HG03558 (cell line): ENCODE data around the gene VPS26B.

ENCODE experiments used
- ATAC-seq: cut with Tn5 transposase; IDR thresholded peaks from one replicate; pipeline ENCODE4 v1.9.1; 2021; ENCODE audit warnings: moderate number of reproducible peaks; ENCODE audit not compliant: unreplicated experiment; ENCODE audit errors: extremely low read depth

The VPS26B gene

DNA sequence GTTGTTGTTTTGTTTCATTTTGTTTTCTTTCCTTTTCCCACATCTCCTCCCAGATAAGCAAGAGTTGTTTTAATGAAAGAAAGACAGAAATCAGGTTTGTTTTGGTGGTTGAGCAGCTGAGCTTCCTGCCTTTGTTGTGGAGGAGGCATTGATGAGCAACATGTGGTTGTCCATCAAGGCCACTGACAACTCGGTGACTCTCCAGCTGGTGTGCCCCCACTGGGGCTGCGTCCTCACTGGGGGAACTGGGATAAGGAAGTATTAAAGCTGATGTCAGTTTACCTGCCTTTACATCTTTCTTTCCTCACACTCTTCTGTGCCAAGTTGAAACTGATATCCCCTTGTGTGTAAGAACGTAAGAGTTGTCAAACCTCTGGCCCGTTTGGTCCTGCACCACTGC is 5.9 kb downstream of the VPS26B start:
- no peak for ATAC-seq

DNA sequence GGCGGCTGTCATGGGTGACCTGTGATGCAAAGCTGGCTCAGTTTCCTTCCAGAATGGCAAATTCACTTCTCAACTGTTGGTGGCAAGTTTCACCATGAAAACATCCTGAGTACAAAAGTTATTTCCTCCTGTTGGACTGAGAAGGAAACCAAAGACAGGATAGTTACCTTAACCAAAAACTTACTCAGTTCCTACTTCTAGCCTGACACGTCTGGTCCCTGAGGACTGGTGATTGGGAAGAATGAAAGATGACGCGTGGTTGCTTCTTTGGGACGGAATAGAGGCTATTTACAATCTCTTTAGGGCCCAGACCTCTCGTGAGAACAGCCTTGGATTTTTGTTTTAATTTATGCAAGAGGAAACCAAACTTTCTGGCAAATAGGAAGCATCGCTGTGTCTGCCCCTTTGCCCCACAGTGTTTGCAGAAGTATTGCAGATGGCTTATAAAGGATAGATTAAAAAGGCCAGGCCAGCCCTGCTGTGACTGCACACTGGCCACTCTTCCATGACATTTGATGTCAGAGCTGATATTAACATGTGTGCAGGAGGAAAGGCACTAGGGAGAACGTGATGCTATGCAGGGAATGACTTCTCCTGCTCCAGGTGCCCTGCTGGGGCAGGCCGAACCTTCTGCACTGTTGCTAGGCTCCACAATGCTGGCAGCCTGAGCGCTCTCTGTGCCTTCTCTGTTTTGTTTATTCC is 7.6 kb downstream of the VPS26B start:
- no peak for ATAC-seq

DNA sequence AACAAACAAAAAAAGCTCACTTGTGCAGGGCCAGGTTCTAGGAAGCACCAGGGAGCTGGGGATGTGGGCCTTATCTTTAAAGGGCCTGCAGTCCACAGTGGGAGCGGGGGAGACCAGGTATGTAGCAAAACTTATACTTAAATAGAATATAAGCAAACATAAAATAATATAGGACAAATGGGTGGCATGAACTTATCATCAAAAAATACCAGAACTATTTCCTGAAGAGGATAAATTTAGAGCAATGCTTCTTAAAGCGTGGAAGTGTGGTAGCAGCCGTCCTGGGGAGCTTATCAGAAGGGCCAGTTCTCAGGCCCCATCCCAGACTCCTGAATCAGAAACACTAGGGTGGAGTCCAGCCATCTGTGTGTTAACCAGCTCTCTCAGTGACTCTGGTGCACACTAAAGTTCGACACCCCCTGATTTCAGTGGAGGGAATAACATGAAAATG is 9.3 kb downstream of the VPS26B start:
- ATAC-seq: no peak

DNA sequence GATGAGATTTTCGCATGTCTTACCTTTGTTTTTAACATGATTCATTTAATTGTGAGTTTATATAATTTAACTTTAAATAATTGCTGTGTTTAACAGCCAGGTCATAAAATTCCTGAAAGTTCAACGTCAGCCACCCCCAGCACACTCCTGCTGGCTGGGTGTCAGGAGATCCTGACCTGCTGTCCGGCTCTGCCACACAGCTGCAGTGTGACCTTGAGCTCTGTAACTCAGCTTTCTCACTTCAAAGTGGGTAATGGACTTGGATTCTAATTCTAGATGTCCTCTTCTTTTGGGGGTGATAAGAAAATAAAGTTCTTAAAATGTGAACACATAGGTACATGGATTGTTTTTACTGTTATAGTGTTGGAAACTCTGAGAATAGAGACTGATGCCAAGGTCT is 10.9 kb downstream of the VPS26B start:
- ATAC-seq: no peak

DNA sequence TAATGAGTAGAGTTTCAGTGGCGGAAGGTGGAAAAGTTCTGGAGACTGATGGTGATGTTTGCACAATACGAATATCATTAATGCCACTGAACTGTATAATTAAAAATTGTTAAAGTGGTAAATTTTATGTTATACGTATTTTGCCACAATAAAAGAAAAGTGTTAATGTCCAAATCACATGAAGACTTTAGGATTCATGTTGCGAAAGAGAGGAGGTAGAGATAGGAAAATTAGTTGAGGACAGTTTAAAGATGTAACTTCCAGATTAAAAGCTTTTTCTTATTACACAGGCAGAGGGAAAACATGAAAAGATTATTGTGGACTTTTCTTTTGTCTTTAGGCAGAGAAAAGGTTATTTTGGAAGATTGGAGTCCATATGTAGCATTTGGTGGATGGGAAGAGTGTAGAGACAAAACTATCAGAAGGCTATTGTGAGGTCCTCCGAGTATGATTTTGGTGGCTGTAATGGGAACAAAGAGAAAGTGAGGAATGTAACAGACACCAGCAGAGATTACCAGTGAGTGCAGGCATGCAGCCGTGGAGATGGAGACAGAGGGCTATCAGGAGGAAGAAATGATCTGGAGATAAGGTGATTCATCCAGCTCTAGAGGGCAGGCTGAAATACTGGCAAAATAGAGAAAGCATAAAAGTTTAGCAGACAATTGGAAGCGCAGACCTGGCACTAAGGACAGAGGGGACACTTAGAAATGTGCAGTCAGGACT is 12.5 kb downstream of the VPS26B start:
- no peak for ATAC-seq

DNA sequence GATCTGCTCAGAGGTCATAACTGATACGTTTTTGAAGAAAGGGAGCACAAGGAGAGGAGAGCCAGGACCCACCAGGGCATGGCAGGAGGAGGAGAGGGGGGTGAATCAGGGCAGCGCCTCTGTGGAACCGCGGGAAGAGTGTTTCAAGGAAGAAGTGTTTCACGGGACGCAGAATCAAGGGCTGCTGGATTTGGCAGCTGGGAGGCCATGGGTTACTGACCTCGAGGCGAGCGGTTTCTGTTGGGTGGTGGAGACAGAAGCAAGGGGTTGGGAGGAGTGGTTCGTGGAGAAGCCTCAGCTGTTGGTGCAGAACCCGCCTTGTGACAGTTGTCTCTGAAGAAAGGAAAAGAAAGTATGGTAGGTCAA is 13.1 kb downstream of the VPS26B start:
- no peak for ATAC-seq

DNA sequence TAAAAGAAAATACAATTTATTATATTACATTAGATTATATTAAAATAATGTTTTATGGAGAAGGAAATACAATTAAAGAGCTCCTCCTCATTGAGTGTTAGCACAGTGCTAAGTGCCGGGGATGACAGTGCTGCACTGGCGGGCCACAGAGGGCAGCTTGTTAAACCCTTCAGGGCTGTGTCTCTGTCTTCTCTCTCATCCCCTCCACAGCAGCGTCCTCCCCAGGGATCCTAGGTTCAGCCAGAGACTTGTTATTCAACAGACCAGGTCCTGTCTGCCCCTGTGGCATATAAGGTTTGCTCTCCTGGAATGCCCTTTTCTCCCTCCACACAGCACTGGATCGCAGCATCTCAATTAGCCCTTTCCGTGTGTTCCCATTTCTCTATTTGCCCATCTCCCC is 14.5 kb downstream of the VPS26B start:
- no peak for ATAC-seq

DNA sequence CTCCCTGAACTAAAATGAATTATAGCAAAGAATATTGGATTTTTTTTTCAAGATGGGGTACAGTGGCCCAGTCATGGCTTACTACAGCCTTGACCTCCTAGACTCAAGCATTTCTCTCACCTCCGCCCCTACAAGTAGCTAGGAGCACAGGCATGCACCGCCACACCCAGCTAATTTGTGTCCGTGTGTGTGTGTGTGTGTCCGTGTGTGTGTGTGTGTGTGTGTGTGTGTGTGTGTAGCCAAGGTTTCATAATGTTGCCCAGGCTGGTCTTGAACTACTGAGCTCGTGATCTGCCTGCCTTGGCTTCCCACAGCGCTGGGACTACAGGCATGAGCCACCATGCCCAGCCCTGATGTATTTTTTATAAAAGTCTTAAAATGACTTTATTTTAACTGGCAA is 16.1 kb downstream of the VPS26B start:
- ATAC-seq: no peak

DNA sequence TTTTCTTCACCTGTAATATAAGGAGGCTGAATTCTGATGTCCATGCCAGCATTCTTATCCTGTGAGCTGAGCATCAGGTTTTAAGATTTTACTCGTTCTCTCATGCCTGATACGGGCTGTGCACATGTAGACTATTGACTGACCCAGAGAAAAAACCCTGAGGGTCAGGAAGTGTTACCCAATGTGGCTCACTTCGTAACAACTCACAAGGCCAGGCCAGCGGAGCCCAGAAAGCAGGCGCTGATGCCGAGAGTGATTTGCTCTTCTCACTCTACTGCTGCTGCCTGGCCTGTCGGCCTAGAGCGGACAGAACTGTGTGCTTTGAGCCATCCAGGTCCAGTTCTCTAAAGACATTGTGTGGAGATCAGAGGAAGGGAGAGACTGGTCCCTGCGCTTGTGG is 17.9 kb downstream of the VPS26B start:
- ATAC-seq: no peak

DNA sequence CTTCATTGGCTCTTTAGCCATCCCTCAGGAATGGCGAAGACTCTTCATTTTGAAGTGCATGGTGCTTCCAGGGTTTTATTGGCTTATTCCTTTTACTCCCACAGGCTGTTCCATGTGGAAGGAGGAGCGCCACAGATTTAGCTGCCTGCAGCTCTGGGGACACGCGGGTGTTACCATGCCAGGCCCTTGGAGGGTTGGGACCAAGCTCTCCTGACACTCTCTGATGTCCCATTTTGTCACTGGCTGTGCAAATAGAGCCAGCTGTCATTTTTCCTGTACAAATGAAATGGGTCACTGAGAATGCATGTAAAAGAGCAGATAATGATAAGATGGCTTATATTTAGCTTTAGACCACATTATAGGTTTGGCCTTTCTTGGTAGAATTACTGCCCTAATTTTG is 19.4 kb downstream of the VPS26B start:
- ATAC-seq: no peak

DNA sequence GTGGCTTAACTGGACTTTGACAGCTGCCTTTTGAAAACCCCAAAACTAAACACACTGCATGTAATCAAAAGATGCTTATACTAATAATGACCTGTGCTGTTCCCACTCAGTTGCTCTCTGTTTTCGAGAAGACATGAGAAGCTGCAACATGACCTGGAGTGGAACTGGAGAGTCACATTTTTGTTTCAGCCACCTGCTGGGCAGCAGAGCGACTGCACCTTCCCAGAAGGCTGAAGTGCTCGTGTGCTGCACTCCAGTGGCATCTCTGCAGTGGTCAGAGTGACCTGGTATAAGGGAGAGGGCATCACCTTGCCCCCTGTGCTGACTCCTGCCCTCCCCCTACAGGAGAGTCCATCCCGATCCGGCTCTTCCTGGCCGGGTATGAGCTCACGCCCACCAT is 20.1 kb downstream of the VPS26B start:
- peak; percentile 70 for ATAC-seq

DNA sequence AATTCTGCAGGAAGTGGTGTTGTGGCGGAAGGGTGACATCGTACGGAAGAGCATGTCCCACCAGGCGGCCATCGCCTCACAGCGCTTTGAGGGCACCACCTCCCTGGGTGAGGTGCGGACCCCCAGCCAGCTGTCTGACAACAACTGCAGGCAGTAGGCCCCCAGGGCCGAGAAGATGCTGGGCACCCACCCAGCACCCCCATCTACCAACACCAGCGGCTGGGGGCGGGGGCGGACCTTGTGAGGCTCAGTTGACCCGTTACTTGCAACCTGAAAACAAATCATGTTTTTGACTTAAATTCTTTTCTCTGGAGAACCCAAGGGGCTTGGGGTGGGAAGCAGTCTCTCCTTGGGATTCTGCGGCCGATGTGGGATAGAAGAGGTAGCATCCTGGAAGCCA is 21.0 kb downstream of the VPS26B start:
- ATAC-seq: no peak

DNA sequence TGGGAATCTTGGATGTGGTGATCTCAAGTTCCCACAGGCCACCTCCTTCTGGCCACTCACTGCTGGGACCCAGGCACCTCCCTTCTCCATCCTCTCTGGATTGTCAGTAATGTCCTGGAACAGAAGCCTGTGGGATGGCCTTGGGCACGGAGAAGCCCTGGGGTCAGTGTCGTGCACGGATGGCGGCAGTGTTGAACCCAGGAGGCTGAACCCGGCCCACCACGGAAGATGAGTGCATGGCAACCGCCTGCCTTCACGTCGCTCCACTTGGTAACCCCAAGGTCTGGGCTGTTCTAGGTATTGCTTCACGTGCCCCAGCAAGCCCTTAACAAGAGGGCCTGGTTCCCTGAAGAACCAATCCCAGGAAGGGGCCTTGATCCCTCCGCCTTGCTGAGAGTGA is 21.6 kb downstream of the VPS26B start:
- no peak for ATAC-seq

DNA sequence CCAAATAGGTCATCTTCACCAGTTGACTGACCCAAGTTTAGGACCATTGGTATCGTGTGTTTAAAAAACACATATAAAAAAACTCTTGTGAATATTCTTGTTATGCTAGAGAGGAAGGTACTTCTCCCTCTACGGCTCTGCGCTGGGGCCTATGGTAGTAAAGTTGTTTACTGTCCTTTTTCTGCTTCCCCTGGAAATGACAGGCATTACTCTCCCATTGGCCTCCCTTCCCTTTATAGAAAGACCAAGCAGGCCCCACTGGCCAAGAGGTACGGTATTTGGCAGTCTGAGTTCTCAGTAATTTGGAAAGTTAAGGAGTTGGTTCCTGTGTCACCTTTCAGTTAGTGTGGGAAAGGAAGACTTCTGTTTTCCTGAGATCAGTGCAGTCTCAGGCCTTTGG is 22.2 kb downstream of the VPS26B start:
- no peak for ATAC-seq

DNA sequence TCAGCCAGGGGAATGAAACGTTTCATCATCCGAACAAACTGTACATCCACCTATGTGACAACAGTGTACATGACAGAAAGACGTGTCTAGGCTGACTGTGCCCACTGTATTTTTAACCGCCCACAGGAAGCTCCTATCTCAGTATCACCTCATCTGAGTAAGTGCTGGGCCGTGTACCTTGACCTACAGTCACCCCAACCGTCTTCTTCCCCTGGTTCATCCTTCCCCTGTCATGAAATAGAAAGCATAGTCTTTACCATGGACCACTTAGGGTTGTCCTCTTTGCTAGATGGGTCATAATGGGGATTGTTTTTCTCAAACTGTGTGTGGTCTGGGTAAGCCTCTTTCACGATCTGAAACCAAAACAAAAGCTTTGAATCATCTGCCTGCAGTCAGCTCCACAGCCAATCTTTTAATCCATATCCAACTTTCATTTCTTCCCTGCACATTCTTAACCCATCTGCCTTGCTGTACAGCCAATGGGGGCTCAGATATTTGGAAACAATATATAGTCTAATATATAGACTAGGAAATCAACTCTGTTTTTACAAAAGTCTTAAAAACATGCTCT is 24.5 kb downstream of the VPS26B start:
- no peak for ATAC-seq

DNA sequence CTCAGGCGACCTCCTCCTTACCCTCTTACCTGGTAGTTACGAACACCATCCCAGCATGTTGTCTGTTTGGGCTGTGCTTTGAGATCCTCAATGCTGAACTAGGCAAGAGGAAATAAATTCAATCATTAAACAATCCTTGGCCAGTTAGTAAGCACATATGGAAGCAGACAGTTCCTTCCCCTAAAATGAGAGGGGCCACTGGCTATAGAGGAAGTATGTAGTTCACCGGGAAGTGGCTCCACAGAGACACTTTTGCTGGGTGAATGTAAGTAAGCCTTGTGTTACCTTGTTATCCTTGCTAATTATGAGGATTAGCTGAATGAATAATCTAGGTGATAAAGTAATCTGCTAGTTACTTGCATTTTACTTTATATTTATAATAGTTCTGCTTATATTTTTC is 25.8 kb downstream of the VPS26B start:
- ATAC-seq: no peak

DNA sequence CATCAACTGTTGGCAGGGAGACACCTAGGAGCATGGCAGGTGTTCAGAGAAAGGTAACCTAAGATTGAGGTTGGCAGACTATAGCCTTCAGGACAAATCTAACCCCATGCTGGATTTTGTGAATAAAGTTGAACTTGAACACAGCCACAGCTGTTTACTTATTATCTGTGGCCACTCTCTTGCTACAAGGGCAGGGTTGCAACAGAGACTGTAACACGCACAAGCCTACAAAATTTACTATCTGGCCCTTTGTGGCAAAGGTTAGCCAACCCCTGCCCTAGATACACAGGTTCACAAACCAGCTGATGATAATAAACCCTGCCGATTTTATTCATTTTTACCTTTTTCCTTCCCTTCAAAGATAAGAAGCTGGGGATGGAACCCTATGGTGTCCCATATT is 26.2 kb downstream of the VPS26B start:
- ATAC-seq: no peak

DNA sequence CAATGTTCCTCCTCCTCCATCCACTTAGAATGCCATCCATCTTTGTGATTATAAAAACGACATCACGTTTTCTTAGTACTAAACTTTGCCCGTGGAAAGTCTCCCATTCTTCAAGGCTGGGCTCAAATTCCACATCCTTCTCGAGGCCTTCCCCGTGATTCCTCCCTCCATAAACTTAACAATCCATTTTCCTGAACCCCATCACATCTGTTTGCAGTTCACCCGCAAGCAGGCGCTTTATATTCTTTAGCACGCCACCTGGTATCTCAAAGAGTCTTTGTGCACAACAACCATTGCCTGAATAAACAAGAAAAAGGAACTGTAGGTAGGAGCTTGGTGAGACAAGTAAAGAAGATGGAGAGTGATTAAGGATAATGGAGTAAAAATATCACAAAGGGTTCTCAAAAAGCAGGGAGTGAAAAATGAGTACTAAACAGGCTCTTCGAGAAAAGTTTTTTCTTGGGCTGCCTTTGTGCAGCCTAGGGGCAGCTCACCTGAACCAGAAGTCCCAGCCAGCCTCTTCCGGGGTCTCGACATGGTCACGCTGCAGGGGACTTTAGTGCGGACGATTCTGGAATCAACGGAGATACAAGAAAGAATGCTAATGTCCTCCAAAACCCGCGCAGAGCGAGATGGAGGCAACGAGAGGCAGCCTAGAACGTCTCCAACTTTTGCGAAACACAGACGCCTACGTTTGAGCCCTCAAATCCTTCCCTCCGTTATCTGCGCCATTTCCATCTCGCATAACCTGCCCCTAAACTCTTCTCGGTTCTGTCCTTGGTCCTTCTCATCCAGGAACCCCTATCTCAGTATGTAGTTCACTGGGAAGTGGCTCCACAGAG is 28.1 kb downstream of the VPS26B start:
- peak; percentile 16 for ATAC-seq

DNA sequence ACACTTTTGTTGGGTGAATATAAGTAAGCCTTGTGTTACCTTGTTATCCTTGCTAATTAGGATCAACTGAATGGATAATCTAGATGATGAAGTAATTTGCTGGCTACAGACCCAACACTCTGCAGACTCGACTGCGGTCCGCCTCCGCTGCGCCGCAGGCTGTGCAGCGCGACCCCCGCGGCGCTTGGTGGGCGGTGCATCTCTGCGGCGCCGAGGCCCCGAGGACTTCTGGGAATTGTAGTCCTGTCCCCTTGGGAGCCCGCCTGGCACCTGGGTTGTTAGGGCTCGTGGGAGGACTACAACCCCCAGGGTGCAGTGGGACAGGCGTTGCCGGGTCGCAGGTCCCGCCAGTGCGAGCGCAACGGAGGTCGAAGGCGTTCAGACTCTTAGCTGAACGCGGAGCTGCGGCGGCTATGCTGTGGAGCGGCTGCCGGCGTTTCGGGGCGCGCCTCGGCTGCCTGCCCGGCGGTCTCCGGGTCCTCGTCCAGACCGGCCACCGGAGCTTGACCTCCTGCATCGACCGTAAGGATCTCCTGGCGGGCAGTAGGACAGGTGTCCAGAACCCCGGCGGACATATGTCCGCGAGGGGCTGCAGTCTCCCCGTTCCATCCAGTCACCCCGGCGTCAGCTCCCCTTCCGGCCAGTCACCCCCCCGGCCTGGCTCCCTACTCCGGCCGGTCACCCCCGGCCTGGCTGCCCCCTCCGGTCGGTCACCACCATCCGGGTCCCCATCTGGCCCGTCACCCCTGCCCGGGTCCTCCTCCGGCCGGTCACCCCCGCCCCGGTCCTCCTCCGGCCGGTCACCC is 28.9 kb downstream of the VPS26B start, which contains the start of the genes ACAD8 and THYN1:
Gene ACAD8, plus strand, starts transcription at position 381 of the 806 bp plus-strand sequence. Its CDS starts 33 bp downstream, at position 414.
Gene THYN1, minus strand, starts transcription at position 165 of the 806 bp plus-strand sequence. CDS start 470 bp downstream, outside the sequence.
- ATAC-seq: peak; percentile 99
